Spleen (tissue), 11 donors: ENCODE data around the gene NTNG1. TPM values are rescaled to one million over a fixed set of nuclear protein-coding genes. Genes with fewer than 3 reads are reported as not detected.

Experiments used
- DNase-seq: peaks from one replicate; pipeline ENCODE4 v3.0.0-alpha.2; 2020
- H3K27ac ChIP-seq, 8 donors: fragments of 200-600 bp; sonication (generic) in 7 of 8; 1 replicate in 4 of 8; 2 replicates in 4 of 8; pipeline versions ENCODE4 v1.5.0 to v1.8.0; 2016 to 2021; ENCODE audit warnings: inconsistent platforms in 4 of 8, mild to moderate bottlenecking in 4 of 8, moderate library complexity in 1 of 8
- H3K27me3 ChIP-seq, 7 donors: fragments of 200-600 bp; sonication (generic) in 6 of 7; replicated peaks in 1 of 7; 1 replicate in 4 of 7; 2 replicates in 3 of 7; pipeline versions ENCODE4 v1.5.0 to v1.8.0; 2016 to 2021; ENCODE audit warnings: inconsistent platforms in 3 of 7, mild to moderate bottlenecking in 1 of 7
- H3K36me3 ChIP-seq, 6 donors: fragments of 200-600 bp; sonication (generic) in 5 of 6; 1 replicate in 4 of 6; 2 replicates in 2 of 6; pipeline versions ENCODE4 v1.5.0 to v1.8.0; 2016 to 2021; ENCODE audit warnings: inconsistent platforms in 2 of 6
- H3K4me1 ChIP-seq, 6 donors: fragments of 200-600 bp; sonication (generic) in 5 of 6; 1 replicate in 3 of 6; 2 replicates in 3 of 6; pipeline versions ENCODE4 v1.5.0 to v1.8.0; 2016 to 2021; ENCODE audit warnings: inconsistent platforms in 3 of 6
- H3K4me3 ChIP-seq, 8 donors: fragments of 200-600 bp; sonication (generic) in 7 of 8; 1 replicate in 4 of 8; 2 replicates in 4 of 8; pipeline versions ENCODE4 v1.5.0 to v1.8.0; 2016 to 2021; ENCODE audit warnings: inconsistent platforms in 4 of 8, mild to moderate bottlenecking in 4 of 8, moderate library complexity in 2 of 8
- H3K9me3 ChIP-seq, 8 donors: fragments of 200-600 bp; sonication (generic) in 7 of 8; 1 replicate in 4 of 8; 2 replicates in 4 of 8; pipeline versions ENCODE4 v1.5.0 to v1.8.0; 2016 to 2021; ENCODE audit warnings: inconsistent platforms in 4 of 8
- CTCF ChIP-seq, 11 experiments: fragments of 200-600 bp in 7 of 11; fragments of 450-650 bp in 4 of 11; sonication (generic) in 4 of 11; IDR thresholded peaks in 8 of 11; conservative IDR thresholded peaks in 3 of 11; 1 replicate in 7 of 11; 2 replicates in 4 of 11; pipeline versions ENCODE4 v1.4.0 to v1.8.0; 2016 to 2021; ENCODE audit warnings: antibody characterized with exemption in 11 of 11, inconsistent platforms in 4 of 11, mild to moderate bottlenecking in 1 of 11
- POLR2A ChIP-seq, 3 donors: fragments of 450-650 bp; IDR thresholded peaks; one replicate each; pipeline ENCODE4 v1.5.1; 2017; ENCODE audit warnings: antibody characterized with exemption in 3 of 3, mild to moderate bottlenecking in 1 of 3
- POLR2AphosphoS5 ChIP-seq, 3 donors: sonication (generic); formaldehyde crosslinking; IDR thresholded peaks; one replicate each; pipeline ENCODE4 v1.5.1; 2017; ENCODE audit warnings: antibody characterized with exemption in 3 of 3
- WGBS, 5 donors: extraction: QIAGEN DNeasy Blood & Tissue Kit in 3 of 5; methylation state at CpG; one replicate each; pipeline versions ENCODE4 v1.1.5 to v1.1.7; 2013 to 2018; 5-methylcytosine and 5-hydroxymethylcytosine counted together
- intact Hi-C: fragments of 100-400 bp; cut with DNase I; formaldehyde crosslinking; loops from one replicate; pipeline ENCODE4 v1.15.0; 2023; ENCODE audit warnings: low total_unique reads
- polyA plus RNA-seq, 3 donors: library from polyadenylated mRNA; stranded (reverse); fragments of 200-250 nt; gene quantifications; one replicate each; pipeline ENCODE4 v1.2.1, GENCODE V29; 2013
- total RNA-seq, 7 donors: library from RNA; depleted of rRNA in 3 of 7; stranded (reverse); fragments of >200 nt in 3 of 7; fragmentation: NEBNext Ultra II Directional in 4 of 7; extraction: Animal tissue kit (Norgen Biotek cat#: 25700) in 4 of 7; gene quantifications; one replicate each; pipeline versions ENCODE4 v1.1.0 to v1.2.1, GENCODE V29; 2016 to 2021
- donor health status: healthy with polysubstance abuse.
- donor health status: DM: no; HTN: no; CAD: no; lungs with moderate emphysema.
- donor health status: DM: no; HTN: no; CAD: no.
- donor health status: Bipolar disorder and iron deficiency.
- donor health status: healthy.
- donor health status: DM: no; HTN: no; CAD: no.
- donor health status: DM: yes; HTN: yes; CAD: no.

Gene NTNG1
- total and polyA plus RNA-seq, 10 donors = 0.11 to 2.0 (median 1.1) TPM

- WGBS, 5 donors = 50 to 84% (median 70%) methylated on average over 1 of the region's 1 CpG
- intact Hi-C loops = no loop called here
- Histone ChIP-seq H3K4me3 (no peak overlapping the region), H3K36me3 (no peaks in the 10 kb centered on the region), H3K9me3 (no peaks in the 10 kb centered on the region), H3K27ac (no peak overlapping the region), H3K4me1 (no peaks in the 10 kb centered on the region), H3K27me3 (no peaks in the 10 kb centered on the region)
- no peak for TF ChIP-seq CTCF (IDR thresholded peaks at IDR 0.05 in 8 of 11, conservative IDR thresholded peaks at IDR 0.05 in 3 of 11)
- no peak for TF ChIP-seq POLR2A (IDR thresholded peaks at IDR 0.05)
- TF ChIP-seq POLR2AphosphoS5 (IDR thresholded peaks at IDR 0.05) = no peak
- no peak for DNase-seq
Observed at GRCh38 chr1:107264561-107264960, 123.7 kb downstream of the NTNG1 start.

- Histone ChIP-seq H3K27me3 (no peaks in the 10 kb centered on the region), H3K9me3 (no peaks in the 10 kb centered on the region), H3K36me3 (no peaks in the 10 kb centered on the region), H3K27ac (no peak overlapping the region), H3K4me3 (no peak overlapping the region), H3K4me1 (no peaks in the 10 kb centered on the region)
- no peak for TF ChIP-seq CTCF (IDR thresholded peaks at IDR 0.05 in 8 of 11, conservative IDR thresholded peaks at IDR 0.05 in 3 of 11)
- TF ChIP-seq POLR2A (IDR thresholded peaks at IDR 0.05) = no peak
- no peak for TF ChIP-seq POLR2AphosphoS5 (IDR thresholded peaks at IDR 0.05)
- no peak for DNase-seq
- WGBS, 5 donors = 62 to 80% (median 66%) methylated on average over 3 of the region's 3 CpGs
- intact Hi-C loops = no loop called here
Observed at GRCh38 chr1:107267489-107267888, 126.7 kb downstream of the NTNG1 start.

GRCh38 chr1:107272321-107272720 lies 131.5 kb downstream of the NTNG1 start:
- intact Hi-C loops = no loop called here
- DNase-seq = no peak
- Histone ChIP-seq H3K36me3 (no peaks in the 10 kb centered on the region), H3K4me3 (no peak overlapping the region), H3K9me3 (no peaks in the 10 kb centered on the region), H3K4me1 (peaks cover 0 to 8% (median 0%) of the 10 kb centered on the region in 6 donors), H3K27ac (no peak overlapping the region), H3K27me3 (no peaks in the 10 kb centered on the region)
- TF ChIP-seq CTCF (IDR thresholded peaks at IDR 0.05 in 8 of 11, conservative IDR thresholded peaks at IDR 0.05 in 3 of 11) (no peak), POLR2A (IDR thresholded peaks at IDR 0.05) (no peak), POLR2AphosphoS5 (IDR thresholded peaks at IDR 0.05) (no peak)
- 87 to 94% (median 90%) methylated on average over 4 of the region's 4 CpGs for WGBS, 5 donors

- no peak for DNase-seq
- intact Hi-C loops = no loop called here
- Histone ChIP-seq H3K27ac (no peak overlapping the region), H3K36me3 (no peaks in the 10 kb centered on the region), H3K4me3 (no peak overlapping the region), H3K9me3 (no peaks in the 10 kb centered on the region), H3K27me3 (no peaks in the 10 kb centered on the region), H3K4me1 (peaks cover 0 to 8% (median 0%) of the 10 kb centered on the region in 6 donors)
- 59 to 74% (median 68%) methylated on average over 3 of the region's 3 CpGs for WGBS, 5 donors
- TF ChIP-seq POLR2AphosphoS5 (IDR thresholded peaks at IDR 0.05) (no peak), CTCF (IDR thresholded peaks at IDR 0.05 in 8 of 11, conservative IDR thresholded peaks at IDR 0.05 in 3 of 11) (no peak), POLR2A (IDR thresholded peaks at IDR 0.05) (no peak)
Observed at GRCh38 chr1:107273515-107273914, 132.7 kb downstream of the NTNG1 start.
